GM12801 (cell line): Measurements from ENCODE around the gene TAAR5.

Source experiments
- TF ChIP-seq, protein P1 (sequence below): IDR thresholded peaks from one replicate; pipeline ENCODE4 v1.5.1; 2011; ENCODE audit warnings: control low read depth; ENCODE audit not compliant: insufficient read length; ENCODE audit errors: extremely low read depth

TAAR5 gene, protein sequence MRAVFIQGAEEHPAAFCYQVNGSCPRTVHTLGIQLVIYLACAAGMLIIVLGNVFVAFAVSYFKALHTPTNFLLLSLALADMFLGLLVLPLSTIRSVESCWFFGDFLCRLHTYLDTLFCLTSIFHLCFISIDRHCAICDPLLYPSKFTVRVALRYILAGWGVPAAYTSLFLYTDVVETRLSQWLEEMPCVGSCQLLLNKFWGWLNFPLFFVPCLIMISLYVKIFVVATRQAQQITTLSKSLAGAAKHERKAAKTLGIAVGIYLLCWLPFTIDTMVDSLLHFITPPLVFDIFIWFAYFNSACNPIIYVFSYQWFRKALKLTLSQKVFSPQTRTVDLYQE

DNA sequence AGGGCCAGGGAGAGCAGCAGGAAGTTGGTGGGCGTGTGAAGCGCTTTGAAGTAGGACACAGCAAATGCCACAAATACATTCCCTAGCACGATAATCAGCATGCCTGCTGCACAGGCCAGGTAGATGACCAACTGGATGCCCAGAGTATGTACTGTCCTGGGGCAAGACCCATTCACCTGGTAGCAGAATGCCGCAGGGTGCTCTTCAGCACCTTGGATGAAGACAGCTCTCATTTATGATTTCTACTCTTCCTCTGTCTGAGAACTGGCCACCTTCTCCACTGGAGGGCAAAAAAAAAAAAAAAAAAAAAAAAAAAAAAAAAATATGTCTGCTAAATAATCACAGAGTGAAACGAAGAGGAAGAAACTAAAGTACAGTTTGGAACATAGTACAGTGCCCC lies at the start of gene TAAR5:
Gene TAAR5, minus strand, starts transcription at position 288 of the 400 bp plus-strand sequence. Its CDS starts 55 bp downstream, at position 233.
- TF ChIP-seq, protein P1, sequence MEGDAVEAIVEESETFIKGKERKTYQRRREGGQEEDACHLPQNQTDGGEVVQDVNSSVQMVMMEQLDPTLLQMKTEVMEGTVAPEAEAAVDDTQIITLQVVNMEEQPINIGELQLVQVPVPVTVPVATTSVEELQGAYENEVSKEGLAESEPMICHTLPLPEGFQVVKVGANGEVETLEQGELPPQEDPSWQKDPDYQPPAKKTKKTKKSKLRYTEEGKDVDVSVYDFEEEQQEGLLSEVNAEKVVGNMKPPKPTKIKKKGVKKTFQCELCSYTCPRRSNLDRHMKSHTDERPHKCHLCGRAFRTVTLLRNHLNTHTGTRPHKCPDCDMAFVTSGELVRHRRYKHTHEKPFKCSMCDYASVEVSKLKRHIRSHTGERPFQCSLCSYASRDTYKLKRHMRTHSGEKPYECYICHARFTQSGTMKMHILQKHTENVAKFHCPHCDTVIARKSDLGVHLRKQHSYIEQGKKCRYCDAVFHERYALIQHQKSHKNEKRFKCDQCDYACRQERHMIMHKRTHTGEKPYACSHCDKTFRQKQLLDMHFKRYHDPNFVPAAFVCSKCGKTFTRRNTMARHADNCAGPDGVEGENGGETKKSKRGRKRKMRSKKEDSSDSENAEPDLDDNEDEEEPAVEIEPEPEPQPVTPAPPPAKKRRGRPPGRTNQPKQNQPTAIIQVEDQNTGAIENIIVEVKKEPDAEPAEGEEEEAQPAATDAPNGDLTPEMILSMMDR: no peak

DNA sequence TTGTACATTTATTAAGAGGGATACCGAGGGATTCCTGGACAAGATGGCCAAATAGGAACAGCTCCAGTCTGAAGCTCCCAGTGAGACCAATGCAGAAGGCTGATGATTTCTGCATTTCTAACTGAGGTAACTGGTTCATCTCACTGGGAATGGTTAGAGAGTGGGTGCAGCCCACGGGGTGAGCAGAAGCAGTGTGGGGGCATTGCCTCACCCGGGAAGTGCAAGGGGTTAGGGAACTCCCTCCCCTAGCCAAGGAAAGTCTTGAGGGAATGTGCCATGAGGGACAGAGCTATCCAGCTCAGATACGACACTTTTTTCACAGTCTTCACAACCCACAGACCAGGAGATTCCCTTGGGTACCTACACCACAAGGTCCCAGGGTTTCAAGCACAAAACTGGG lies 45.3 kb upstream of the TAAR5 start:
- TF ChIP-seq, protein P1: no peak

DNA sequence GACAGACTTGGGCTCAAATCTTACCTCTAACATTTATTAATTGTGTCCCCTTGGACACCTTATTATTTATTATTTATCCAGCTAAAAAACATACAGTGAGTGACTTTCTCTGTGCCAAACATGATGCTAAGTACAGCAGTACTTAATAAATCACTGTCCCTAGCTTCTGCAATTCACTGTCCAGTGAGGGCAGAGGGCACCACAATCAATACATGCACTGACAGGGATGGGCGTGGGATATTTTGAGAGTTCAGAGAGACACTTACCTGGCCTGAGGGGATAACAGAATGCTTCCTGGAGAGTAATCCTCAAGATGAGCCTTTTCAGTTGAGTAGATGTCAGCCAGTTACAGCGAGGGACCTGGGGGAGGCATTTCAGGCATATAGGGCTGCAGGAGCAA lies 43.8 kb upstream of the TAAR5 start:
- TF ChIP-seq, protein P1: no peak

DNA sequence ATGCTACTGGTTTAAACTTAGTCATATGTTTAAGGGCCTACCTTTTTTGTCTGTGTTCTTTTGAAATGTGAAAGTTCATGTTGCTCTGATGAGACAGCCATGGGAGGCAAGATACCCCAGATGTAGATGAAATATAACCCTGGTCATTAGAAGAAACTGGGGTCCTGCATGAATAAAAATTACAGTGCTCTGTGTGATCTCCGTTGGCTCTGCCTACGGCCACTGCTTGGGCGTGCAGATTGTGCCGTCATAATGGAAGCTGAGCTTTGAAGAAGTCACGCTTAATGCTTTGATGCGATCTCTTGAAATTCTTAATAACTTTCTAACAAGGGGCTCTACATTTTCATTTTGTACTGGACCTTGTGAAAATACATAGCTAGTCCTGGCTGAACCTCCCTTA lies 34.6 kb upstream of the TAAR5 start, which contains the start of gene TAAR2:
Gene TAAR2, minus strand, starts transcription at position 101 of the 400 bp plus-strand sequence. Its CDS starts 0 bp downstream, at position 101.
- TF ChIP-seq, protein P1: no peak

DNA sequence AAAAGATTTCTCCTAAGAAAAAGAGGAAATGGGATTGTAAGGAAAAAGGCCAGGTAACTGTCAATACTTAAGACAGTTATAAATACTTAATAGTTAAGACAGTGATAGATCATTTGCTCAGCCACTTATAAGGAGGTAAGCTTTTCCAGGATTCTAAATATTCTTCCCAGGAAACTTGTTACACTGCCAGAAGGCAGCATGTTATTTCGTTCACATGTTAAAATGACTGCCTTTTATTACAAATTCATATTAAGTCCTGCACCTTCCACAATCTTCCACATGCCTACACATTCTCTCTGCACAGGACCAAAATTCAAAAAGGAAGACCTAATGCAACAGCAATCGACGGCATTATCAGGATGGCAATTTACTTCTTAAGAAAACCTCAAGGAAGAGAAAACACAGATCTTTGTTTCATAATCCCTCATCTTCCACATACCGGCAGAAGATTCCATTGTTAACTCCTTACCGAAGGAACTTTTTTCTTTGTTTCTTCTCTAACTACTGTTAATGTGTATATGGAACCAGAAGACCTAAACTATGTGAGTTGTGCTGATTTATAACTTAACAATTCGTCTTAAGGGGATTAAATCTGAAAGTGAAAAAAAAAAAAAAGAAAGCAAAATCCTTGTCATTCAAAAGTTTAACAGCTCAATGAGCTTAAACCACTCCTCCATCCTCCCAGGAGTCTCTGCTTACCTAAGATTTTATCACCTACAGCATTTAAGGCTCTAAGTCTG lies 33.7 kb upstream of the TAAR5 start:
- TF ChIP-seq, protein P1: no peak

DNA sequence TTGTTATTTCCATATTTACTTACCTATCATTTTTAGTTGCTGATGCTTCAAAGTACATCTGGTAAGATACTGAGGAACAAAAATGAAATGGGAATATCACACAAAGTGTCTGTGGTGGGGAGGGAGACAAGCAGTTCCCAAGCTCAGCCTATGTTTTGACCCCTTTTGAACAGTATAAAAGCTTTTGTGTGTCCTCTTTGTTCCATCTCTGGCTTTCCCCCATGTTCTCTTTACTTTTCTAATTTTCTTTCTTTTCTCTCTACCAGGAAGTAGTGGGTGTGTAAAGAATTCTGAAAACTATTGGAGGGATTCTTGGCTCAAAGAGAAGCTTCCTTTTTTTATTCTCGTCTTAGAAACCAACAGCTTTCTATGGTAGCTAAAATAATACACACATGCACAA lies 27.1 kb upstream of the TAAR5 start:
- TF ChIP-seq, protein P1: no peak

DNA sequence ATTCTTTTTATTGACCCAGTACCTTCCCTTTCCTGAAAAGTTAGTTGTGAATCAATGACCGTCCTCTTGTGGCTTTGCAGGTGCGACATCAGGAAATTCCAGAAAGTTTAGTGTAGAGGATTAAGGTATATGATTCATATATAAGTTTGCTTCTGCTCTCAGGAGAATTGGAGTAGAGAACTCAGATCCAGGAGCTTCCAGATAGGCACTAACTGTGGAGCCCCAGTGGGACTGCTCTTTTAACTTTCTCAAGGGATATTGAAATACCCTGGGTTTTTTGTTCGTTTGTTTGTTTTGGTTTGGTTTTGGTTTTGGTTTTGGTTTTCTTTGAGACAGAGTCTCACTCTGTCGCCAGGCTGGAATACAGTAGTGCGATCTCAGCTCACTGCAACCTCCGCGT lies 25.0 kb upstream of the TAAR5 start:
- TF ChIP-seq, protein P1: no peak
